Measurements from ENCODE around the gene CASP1. TPM values are rescaled to one million over a fixed set of nuclear protein-coding genes. Genes with fewer than 3 reads are reported as not detected.

The CASP1 gene
- polyA plus RNA-seq, result 0.57 TPM in 1 of 2 replicates, not detected in the other

DNA sequence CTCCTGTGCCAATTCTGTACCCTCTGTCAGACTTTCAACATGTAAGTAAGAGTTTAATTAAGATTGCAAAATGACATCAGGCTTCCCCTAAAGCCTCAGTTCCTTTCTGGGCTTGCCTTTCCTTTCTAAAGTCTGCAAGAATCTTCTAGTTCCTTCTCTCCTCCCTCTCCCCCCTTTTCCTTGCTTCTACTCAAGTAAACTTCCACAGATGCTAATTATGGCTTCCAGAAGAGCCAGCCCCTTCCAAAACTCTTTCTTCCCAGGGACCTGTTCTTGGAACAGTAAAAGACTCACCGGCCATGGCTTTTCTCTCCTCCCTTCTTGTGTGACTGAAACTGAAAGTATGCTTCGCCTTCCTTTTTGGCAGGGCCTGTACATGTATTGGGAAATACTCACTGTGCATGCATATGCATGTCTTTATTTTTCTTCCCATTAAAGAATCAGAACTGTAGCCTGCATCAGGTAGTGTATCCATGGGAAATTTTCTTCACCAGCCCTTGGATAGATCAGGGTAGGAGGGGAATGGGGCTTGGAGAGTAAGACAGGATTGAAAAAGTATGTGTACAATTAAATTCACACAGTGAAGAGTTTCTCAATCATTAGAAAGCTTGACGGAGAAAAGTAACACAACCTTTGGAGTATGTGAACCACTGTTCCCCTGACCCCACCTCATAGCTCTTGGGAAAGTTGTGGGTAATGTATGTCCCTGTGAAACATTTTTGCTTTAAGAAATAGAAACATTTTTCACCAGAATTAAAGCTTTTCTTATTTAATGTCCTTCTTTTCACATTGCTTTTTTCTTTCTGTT, at the start of gene CASP1:
Gene CASP1, minus strand, starts transcription at position 332 of the 808 bp plus-strand sequence. Its CDS starts 31 bp downstream, at position 301.

DNA sequence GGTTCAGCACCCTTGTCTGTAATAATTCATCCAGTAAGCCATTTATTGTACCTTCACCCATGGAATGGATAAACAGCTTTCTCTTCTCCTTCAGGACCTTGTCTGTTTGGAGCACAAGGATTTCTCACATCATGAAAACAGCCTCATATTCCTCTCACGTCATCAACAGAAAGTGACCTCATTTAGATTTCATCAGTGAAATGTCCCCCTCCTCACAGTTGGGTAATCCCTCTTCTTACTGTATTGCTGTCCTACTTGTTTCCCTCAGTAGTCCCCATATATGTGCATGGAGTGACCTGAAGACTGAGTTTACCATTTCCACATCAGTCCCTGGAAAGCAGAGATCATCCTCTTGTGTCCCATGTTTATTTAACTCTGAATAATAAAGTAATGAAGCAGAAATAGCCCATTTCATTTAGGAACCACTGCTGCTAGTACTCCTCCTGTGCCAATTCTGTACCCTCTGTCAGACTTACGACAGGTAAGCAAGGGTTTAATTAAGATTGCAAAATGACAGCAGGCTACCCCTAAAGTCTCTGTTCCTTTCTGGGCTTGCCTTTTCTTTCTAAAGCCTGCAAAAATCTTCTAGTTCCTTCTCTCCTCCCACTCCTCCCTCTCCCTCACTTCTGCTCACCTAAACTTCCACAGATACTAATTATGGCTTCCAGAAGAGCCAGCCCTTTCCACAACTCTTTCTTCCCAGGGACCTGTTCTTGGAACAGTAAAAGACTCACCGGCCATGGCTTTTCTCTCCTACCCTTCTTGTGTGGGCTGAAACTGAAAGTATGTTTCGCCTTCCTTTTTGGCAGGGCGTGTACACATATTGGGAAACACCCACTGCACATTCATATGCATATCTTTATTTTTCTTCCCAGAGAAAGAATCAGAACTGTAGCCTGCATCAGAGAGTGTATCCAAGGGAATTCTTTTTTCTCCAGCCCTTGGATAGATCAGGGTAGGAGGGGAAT, 9.9 kb upstream of the CASP1 start, which contains the start of gene CARD16:
Gene CARD16, minus strand, starts transcription at position 779 of the 968 bp plus-strand sequence. Its CDS starts 38 bp downstream, at position 741.

DNA sequence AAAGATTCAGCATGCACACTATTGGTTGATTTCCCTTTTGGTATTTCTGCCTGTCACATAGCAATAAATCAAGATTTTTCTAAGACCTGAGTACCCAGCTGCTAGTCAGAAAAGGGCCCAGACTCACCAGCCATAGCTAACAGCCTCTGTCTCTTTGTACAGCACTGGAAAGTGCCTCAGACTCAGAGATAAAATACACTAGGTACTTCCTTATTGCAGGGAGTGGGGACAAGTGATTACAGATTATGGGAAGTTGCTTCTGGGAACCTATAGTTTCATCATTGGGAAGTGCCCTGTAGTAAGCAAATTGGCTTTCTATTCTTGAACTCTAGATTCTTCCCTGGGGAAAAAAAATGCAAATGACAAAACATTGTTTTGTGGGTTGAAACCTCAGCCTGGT, 11.9 kb downstream of the CASP1 start, which contains the start of gene CASP5:
Gene CASP5, minus strand, starts transcription at position 166 of the 400 bp plus-strand sequence. Its CDS starts 32 bp downstream, at position 134.

Other genes with a start within 250 kb of the CASP1 start
- not detected in 2 replicates for gene CASP12, start 136.7 kb downstream of the CASP1 start, polyA plus RNA-seq
- gene CASP4, start 66.6 kb downstream of the CASP1 start, polyA plus RNA-seq, result 1.3 and 4.1 TPM in 2 replicates
- gene CASP5, start 12.0 kb downstream of the CASP1 start, polyA plus RNA-seq, result not detected in 2 replicates
- 9.0 and 10.8 TPM in 2 replicates for gene CARD16, start 10.2 kb upstream of the CASP1 start, polyA plus RNA-seq
- gene CARD18, start 104.6 kb upstream of the CASP1 start, polyA plus RNA-seq, result 0.46 TPM in 1 of 2 replicates, not detected in the other

Measured in Purkinje cell (primary cell).